Neutrophil (primary cell): ENCODE results near the gene CNTNAP2.

Source experiments
- H3K27ac ChIP-seq: fragments of 200-600 bp; sonication (generic); 2 replicates; pipeline ENCODE4 v1.5.1; 2016; ENCODE audit warnings: mild to moderate bottlenecking, moderate library complexity
- H3K27me3 ChIP-seq: fragments of 200-600 bp; sonication (generic); 2 replicates; pipeline ENCODE4 v1.6.0; 2016; ENCODE audit warnings: mild to moderate bottlenecking
- H3K36me3 ChIP-seq: fragments of 200-600 bp; sonication (generic); 2 replicates; pipeline ENCODE4 v1.5.1; 2017
- H3K4me1 ChIP-seq, 2 experiments: fragments of 200-600 bp in 1 of 2; sonication (generic) in 1 of 2; 1 replicate in 1 of 2; 2 replicates in 1 of 2; pipeline versions ENCODE4 v1.5.1 to v1.6.1; 2013 to 2016; ENCODE audit warnings: low read depth in 1 of 2, low read length in 1 of 2, mild to moderate bottlenecking in 1 of 2, moderate library complexity in 1 of 2; ENCODE audit not compliant: control insufficient read depth in 1 of 2, insufficient read depth in 1 of 2
- H3K4me3 ChIP-seq, 2 experiments: fragments of 200-600 bp in 1 of 2; sonication (generic) in 1 of 2; 1 replicate in 1 of 2; 2 replicates in 1 of 2; pipeline ENCODE4 v1.5.1; 2013 to 2016; ENCODE audit warnings: low read depth in 1 of 2, low read length in 1 of 2, mild to moderate bottlenecking in 1 of 2, moderate library complexity in 1 of 2
- H3K9me3 ChIP-seq: fragments of 200-600 bp; sonication (generic); 2 replicates; pipeline ENCODE4 v1.5.1; 2016
- TF ChIP-seq, protein P1 (sequence below): fragments of 200-600 bp; sonication (generic); IDR thresholded peaks from 2 replicates; pipeline ENCODE4 v1.5.1; 2016; ENCODE audit warnings: antibody characterized with exemption

Gene CNTNAP2

DNA sequence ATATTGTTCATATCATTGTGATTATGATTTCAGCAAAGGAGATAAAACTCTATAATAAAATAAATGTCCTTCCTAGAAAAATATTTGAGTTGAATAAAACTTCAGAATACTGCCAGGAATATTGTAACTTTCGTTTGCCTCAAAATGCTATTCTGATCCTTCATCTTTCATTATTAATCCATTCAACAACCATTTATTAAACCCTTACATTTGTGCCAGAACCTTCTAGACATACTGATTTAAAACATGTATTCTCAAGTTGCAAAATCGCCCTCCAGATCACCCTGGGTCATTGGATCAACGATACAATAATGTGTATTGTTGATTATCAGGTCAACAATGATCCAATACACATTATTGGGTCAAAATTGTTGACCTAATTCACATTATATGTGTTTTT, 759.8 kb downstream of the CNTNAP2 start:
- Histone ChIP-seq H3K36me3 (no peaks in the 10 kb centered on the region), H3K27me3 (no peaks in the 10 kb centered on the region), H3K27ac (no peak overlapping the region), H3K9me3 (no peaks in the 10 kb centered on the region), H3K4me3 (no peak overlapping the region), H3K4me1 (no peaks in the 10 kb centered on the region)
- TF ChIP-seq, protein P1, sequence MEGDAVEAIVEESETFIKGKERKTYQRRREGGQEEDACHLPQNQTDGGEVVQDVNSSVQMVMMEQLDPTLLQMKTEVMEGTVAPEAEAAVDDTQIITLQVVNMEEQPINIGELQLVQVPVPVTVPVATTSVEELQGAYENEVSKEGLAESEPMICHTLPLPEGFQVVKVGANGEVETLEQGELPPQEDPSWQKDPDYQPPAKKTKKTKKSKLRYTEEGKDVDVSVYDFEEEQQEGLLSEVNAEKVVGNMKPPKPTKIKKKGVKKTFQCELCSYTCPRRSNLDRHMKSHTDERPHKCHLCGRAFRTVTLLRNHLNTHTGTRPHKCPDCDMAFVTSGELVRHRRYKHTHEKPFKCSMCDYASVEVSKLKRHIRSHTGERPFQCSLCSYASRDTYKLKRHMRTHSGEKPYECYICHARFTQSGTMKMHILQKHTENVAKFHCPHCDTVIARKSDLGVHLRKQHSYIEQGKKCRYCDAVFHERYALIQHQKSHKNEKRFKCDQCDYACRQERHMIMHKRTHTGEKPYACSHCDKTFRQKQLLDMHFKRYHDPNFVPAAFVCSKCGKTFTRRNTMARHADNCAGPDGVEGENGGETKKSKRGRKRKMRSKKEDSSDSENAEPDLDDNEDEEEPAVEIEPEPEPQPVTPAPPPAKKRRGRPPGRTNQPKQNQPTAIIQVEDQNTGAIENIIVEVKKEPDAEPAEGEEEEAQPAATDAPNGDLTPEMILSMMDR = no peak

DNA sequence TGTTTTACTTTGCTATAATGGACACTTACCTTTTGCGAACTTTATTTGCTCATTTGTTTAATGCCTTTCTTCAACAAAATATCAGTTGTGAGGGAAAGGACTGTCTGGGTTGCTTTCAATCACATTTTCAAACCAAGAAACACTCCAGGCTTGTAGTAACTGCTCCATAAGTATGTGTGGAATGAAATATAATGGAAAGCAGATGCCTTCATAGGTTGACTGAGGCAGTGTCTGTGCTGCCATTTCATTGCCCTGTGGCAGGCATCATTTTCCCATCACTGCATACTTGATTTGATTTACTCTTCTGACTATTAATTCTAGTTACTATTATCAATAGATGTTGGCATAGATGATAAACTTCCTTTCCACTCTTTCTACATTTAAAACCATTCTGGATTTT, 762.3 kb downstream of the CNTNAP2 start:
- Histone ChIP-seq H3K36me3 (no peaks in the 10 kb centered on the region), H3K9me3 (no peaks in the 10 kb centered on the region), H3K4me3 (no peak overlapping the region), H3K27me3 (no peaks in the 10 kb centered on the region), H3K27ac (no peak overlapping the region), H3K4me1 (no peaks in the 10 kb centered on the region)
- TF ChIP-seq, protein P1 = no peak

DNA sequence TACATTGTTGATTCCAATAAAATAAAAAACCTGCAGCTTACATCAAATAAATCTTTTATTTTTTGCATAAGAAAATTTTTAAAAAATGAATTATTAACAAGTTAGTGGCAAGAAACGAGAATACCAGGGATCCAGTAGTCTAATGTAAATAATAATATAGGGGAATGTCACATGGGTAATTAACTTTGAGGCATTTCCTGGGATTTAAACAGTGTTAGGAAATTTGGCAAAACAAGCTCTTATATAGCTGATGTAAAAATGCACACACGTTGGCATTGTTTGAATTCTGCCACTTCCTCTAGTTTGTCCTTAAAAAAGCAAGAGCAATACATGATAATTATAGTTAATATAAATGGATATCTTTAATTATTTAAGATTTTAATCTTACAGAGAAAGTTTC, 768.6 kb downstream of the CNTNAP2 start:
- Histone ChIP-seq H3K9me3 (no peaks in the 10 kb centered on the region), H3K4me3 (no peak overlapping the region), H3K27me3 (no peaks in the 10 kb centered on the region), H3K36me3 (no peaks in the 10 kb centered on the region), H3K27ac (no peak overlapping the region), H3K4me1 (no peaks in the 10 kb centered on the region)
- TF ChIP-seq, protein P1 = no peak

DNA sequence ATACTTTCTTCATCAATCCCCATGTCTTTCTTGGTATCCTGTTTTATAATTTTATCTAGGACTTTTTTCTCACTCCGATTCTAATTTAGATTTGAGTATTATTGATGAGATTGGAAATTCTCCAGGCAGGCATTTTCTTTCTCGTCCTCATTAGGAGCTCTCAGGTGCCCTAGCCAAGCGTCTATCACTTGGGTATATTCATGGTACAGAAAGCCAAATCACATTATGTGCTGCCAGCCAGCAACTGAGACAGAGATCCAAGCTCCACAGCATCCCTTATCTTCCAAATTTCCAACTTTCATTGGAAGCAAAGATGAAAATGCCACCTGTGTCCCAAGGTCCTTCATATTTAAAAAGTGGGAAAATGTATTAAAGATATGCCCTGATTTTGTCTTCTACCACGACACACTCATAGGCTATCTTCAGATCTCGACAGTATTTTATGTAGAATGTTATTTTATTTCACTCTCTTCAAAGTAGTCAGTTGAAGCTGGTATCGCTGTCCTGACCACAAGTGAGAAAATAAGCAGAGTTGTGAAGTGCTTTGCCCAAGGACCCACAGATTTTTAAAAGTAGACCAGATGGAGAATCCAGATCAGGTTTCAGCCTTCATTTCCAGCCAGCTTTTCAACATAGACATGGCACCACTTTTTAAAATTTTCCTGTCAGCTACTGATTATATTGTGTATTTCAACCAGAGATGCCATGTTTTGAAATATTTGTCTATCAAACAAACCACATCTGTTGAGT, 773.4 kb downstream of the CNTNAP2 start:
- Histone ChIP-seq H3K36me3 (no peaks in the 10 kb centered on the region), H3K4me3 (no peak overlapping the region), H3K4me1 (no peaks in the 10 kb centered on the region), H3K9me3 (peaks cover 5% of the 10 kb centered on the region), H3K27ac (no peak overlapping the region), H3K27me3 (no peaks in the 10 kb centered on the region)
- TF ChIP-seq, protein P1 = no peak

DNA sequence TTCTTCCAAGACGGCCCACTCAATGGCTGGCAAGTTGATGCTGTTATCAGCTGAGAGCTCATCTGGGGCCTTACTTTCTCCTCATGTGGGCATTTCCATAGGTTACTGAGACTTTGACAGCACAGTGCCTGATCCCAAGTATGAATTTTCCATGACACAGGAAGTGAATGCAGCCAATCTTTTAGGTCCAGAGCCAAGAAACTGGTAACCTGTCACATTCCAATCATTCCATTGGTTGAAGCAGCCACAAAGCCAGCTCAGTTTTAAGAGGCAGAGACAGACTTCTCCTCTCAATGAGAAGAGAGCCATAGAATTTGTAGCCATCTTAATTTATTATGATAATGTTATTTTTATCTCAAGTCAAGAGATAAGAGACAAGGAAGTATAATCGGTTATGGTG, 775.5 kb downstream of the CNTNAP2 start:
- TF ChIP-seq, protein P1 = no peak
- H3K4me1 ChIP-seq = no peaks in the 10 kb centered on the region

More for the DNA sequence above, 775.5 kb downstream of the CNTNAP2 start:
- peaks cover 5% of the 10 kb centered on the region for H3K9me3 ChIP-seq
- H3K4me3 ChIP-seq = no peak overlapping the region
- H3K27ac ChIP-seq = no peak overlapping the region
- no peaks in the 10 kb centered on the region for H3K27me3 ChIP-seq
- H3K36me3 ChIP-seq = no peaks in the 10 kb centered on the region
